HG03159 (cell line): ENCODE measurements around the gene MORC1.
"Not testable (repeated sequence)": the region's sequence is repeated elsewhere in the genome, so short reads cannot be mapped to it uniquely, and the experiment has no call there.

Experiments
- ATAC-seq: cut with Tn5 transposase; IDR thresholded peaks from one replicate; pipeline ENCODE4 v1.9.1; 2021; ENCODE audit warnings: mild to moderate bottlenecking, moderate library complexity; ENCODE audit not compliant: unreplicated experiment

MORC1 gene, protein sequence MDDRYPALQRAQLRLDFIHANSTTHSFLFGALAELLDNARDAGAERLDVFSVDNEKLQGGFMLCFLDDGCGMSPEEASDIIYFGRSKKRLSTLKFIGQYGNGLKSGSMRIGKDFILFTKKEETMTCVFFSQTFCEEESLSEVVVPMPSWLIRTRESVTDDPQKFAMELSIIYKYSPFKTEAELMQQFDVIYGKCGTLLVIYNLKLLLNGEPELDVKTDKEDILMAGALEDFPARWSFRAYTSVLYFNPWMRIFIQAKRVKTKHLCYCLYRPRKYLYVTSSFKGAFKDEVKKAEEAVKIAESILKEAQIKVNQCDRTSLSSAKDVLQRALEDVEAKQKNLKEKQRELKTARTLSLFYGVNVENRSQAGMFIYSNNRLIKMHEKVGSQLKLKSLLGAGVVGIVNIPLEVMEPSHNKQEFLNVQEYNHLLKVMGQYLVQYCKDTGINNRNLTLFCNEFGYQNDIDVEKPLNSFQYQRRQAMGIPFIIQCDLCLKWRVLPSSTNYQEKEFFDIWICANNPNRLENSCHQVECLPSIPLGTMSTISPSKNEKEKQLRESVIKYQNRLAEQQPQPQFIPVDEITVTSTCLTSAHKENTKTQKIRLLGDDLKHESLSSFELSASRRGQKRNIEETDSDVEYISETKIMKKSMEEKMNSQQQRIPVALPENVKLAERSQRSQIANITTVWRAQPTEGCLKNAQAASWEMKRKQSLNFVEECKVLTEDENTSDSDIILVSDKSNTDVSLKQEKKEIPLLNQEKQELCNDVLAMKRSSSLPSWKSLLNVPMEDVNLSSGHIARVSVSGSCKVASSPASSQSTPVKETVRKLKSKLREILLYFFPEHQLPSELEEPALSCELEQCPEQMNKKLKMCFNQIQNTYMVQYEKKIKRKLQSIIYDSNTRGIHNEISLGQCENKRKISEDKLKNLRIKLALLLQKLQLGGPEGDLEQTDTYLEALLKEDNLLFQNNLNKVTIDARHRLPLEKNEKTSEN

GRCh38 chr3:109117939-109118338, at the start of gene MORC1:
MORC1 (minus strand) TSS chr3:109118134; CDS start chr3:109118059, 75 bp downstream.
- no peak for ATAC-seq

- ATAC-seq: no peak
Observed at GRCh38 chr3:109165905-109166304, 48.0 kb upstream of the MORC1 start.

- no peak for ATAC-seq
Observed at GRCh38 chr3:109161487-109162123, 43.7 kb upstream of the MORC1 start.

DNA sequence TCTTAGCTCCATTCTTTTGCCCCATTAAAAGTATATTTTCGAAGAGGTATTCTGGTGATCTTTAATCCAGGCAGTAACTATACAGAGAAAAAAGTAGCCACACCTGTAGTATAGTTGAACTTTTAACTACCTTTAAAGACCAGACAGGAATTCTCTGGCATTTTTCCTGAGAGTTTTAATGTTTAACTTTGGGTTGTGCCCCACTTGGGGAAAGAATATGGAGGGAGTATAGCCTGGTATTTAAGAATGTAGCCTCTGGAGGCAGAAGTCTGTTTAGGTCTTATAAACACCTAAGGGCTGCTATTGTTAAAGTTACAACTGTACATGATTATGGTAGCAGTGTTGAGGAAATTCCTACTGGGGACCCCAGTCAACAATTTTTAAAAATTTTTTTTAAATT, 37.9 kb upstream of the MORC1 start:
- no peak for ATAC-seq

DNA sequence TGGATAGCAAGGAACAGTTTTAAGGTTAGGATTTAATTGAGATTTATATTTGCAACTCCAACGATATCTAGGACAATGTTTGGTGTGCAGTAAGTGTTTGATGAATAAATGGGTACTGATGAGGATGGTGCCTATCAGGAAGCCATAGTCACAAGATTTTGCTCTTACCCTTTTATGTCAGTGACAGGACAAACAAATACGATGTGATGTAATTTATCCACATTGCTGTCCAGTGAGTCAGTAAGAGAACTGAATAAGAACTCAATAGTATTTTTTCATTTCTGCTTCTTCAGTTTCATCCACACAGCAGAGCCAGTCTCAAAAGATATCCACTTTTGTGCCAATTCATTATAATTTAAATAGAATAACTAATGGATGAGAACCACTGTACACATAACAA, 37.0 kb upstream of the MORC1 start:
- ATAC-seq: no peak

GRCh38 chr3:109152320-109152719, 34.4 kb upstream of the MORC1 start:
- no peak for ATAC-seq

DNA sequence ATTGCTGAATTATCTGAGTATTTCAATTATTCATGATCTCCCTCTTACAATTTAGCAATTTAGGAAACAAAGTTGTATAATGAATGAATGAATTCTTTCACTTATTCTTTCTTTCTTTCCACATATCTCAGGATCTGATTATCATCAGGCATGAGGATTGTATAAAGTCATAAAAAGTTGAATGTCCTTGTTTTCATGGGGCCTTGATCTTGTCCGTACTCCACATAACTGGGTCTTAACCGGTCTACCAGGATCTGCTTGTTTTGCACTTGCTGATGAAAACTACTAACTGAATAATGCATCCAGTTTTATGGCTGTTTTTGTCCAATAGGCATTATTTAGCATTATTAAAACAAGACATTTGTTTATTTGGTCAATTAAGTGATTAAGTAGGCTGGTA, 31.1 kb upstream of the MORC1 start:
- ATAC-seq: no peak

DNA sequence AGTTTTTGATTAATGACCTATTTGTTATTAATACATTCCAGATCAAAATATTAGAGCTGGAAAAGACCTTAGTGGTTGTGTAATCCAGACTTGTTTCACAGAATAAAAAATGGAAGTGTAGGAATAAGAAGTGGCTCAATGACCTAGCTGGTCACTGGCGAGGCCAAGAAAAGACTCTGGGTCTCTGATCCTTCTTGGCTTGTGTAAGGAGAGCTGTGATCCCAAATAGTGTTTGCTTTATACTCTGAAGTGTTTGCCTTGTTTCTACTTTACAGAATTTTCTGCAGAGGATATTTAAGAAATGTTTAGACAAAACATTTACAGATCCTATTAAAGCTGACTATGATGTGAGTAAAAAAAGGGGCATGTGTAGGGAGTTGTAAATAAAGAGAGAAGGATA, 25.7 kb upstream of the MORC1 start:
- ATAC-seq: no peak

- no peak for ATAC-seq
Observed at GRCh38 chr3:109140318-109140717, 22.4 kb upstream of the MORC1 start.

GRCh38 chr3:109137761-109138160, 19.8 kb upstream of the MORC1 start:
- ATAC-seq: no peak

DNA sequence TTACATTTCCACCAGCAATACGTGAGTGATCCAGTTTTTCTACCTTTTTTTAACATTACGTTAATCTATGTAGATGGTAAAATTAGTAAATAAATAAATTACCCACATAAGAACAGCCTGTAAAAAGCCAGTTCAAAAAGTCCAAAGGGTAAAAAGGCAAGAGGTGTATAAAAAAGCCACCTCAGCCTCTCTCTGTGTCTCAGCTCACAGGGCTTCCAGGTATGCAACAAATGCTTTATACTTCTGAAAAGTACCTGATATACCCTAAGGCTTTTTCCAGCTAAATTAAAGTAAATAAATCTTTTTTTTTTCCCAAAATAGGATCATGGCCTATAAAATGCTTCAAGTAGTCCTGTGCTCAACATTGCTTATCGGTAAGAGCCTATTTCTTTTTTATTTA, 18.6 kb upstream of the MORC1 start, which contains the start of gene C3orf85:
Gene C3orf85, plus strand, starts transcription at position 197 of the 400 bp plus-strand sequence. Its CDS starts 129 bp downstream, at position 326.
- no peak for ATAC-seq

GRCh38 chr3:109133474-109133816, 15.5 kb upstream of the MORC1 start:
- not testable (repeated sequence) for ATAC-seq

GRCh38 chr3:109132801-109133473, 15.0 kb upstream of the MORC1 start:
- ATAC-seq: no peak

GRCh38 chr3:109131276-109131675, 13.3 kb upstream of the MORC1 start:
- no peak for ATAC-seq

DNA sequence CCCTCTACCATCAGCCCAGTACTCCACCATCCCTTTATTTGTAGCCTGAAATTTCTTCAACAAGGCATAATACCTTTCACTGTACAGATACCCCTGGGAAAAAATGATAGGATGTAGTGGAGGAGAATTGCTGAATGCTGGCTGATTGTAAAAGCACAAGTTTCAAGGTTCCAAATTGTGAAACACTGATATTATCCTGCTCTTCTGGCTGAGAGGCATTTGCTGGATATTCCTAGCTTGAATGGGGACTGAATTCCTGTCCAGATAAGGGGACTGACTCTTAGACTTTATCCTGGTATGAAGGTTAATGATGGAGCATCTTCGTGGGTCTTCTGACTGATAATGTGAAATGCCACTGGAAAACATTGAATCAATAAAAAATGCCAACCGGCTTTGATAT, 9.6 kb upstream of the MORC1 start:
- ATAC-seq: no peak

- no peak for ATAC-seq
Observed at GRCh38 chr3:109125902-109126301, 8.0 kb upstream of the MORC1 start.

DNA sequence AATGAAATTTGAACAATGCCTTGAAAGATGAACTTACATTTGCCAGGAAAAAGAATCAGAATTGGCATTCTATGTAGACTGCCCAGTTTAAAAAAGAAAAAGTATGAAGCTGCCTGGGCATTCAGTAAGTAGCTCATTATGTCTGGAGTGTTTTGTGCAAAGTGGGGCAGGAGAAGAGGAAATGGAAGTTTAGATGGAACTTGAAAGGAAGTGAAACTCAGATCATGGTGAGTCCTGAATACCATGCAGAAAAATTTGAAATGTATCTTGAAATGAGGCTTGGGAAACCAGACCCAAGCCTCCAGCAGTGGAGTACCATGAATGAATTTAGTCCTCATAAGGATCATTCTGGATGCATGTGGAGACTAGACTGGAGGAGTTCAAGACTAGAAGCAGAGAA, 4.8 kb upstream of the MORC1 start:
- no peak for ATAC-seq

GRCh38 chr3:109118584-109118983, 650 bp upstream of the MORC1 start:
- no peak for ATAC-seq

- ATAC-seq: no peak
Observed at GRCh38 chr3:109116031-109116430, 1.9 kb downstream of the MORC1 start.

DNA sequence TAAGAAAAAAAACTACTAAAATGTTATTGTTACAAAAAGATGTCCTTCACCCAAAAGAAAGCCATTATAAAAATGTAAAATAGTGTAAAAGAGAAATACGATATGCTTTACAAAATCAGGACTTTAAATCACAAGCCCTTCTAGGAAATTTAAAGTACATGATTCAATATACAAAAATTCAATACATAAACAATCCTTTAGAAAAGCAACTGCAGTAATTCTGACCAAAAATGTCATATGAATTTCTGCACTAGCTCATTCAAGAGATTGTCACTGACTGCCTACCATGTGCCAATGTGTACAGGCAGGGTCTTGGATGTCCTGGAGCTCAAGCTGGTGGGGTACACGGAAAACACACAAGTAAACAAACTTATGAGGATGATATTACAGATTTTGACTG, 2.5 kb downstream of the MORC1 start:
- no peak for ATAC-seq

DNA sequence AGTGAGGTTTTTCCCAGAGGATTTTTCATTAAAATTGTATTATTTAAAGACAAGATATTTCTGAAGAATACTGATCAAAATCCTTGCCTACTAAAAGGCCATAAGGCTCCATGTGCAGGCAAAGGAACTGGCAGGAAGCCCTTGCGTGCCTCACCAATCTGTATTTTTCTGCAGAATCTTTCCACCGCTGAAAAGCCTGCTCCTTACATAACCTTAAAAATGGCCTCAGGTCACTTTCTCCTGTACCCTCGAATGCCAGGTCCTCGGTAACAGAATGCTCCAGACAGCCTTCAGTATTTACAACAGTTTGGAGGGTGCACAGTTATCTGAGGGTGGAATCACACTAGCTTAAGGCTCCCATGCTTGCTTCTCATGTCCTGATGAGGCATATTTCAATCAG, 3.2 kb downstream of the MORC1 start:
- ATAC-seq: no peak
